WTC11 (cell line): ENCODE results near the gene RPL18. TPM values are rescaled to one million over a fixed set of nuclear protein-coding genes. Genes with fewer than 3 reads are reported as not detected.

ENCODE experiments used
- ATAC-seq: fragments of 200-7000 bp; cut with Tn5 transposase; 2 replicates; pipeline ENCODE4 v1.10.0; 2021; ENCODE audit warnings: mild to moderate bottlenecking, moderate library complexity
- CTCF ChIA-PET: fragments of 300-600 bp; sonication (Branson Sonifier 250); formaldehyde crosslinking; loops from one replicate; lab custom pipeline; 2021; ENCODE audit warnings: antibody characterized with exemption; lab: Charles Lee
- POLR2A ChIA-PET: fragments of 350-600 bp; sonication (Branson Sonifier 250); formaldehyde crosslinking; loops from one replicate; lab custom pipeline; 2021; ENCODE audit warnings: antibody characterized with exemption; lab: Charles Lee
- DNase-seq: peaks from one replicate; pipeline ENCODE4 v3.0.0; 2021; ENCODE audit warnings: low spot score
- H3K27ac Mint-ChIP-seq: 2 replicates; pipeline ENCODE4 v1.8.0; 2021; ENCODE audit warnings: mixed read lengths
- H3K27me3 Mint-ChIP-seq: 2 replicates; pipeline ENCODE4 v1.8.0; 2021; ENCODE audit warnings: low read depth, mild to moderate bottlenecking, moderate library complexity, mixed read lengths
- H3K36me3 Mint-ChIP-seq: 2 replicates; pipeline ENCODE4 v1.8.0; 2021; ENCODE audit warnings: mixed read lengths
- H3K4me1 Mint-ChIP-seq: 2 replicates; pipeline ENCODE4 v1.8.0; 2022; ENCODE audit warnings: mixed read lengths
- H3K4me3 Mint-ChIP-seq: 2 replicates; pipeline ENCODE4 v1.8.0; 2021; ENCODE audit warnings: mild to moderate bottlenecking, moderate library complexity, mixed read lengths
- H3K9me3 Mint-ChIP-seq: 2 replicates; pipeline ENCODE4 v1.8.0; 2021; ENCODE audit warnings: mixed read lengths
- CREM ChIP-seq: sonication (generic); formaldehyde crosslinking; IDR thresholded peaks from 2 replicates; pipeline ENCODE4 v1.8.1; 2022; ENCODE audit warnings: mild to moderate bottlenecking, missing genetic modification reagents, moderate library complexity
- ELF4 ChIP-seq: sonication (generic); formaldehyde crosslinking; IDR thresholded peaks from 2 replicates; pipeline ENCODE4 v1.8.1; 2022; ENCODE audit warnings: low read depth, mild to moderate bottlenecking, moderate library complexity, missing genetic modification reagents
- FOXJ3 ChIP-seq: sonication (generic); formaldehyde crosslinking; IDR thresholded peaks from 2 replicates; pipeline ENCODE4 v1.9.0; 2021; ENCODE audit warnings: missing genetic modification reagents, mild to moderate bottlenecking, borderline replicate concordance
- JAZF1 ChIP-seq: fragments of 250-450 bp; sonication (Bioruptor Pico); IDR thresholded peaks from 2 replicates; pipeline ENCODE4 v1.9.0; 2021; ENCODE audit warnings: moderate library complexity, mild to moderate bottlenecking, inconsistent platforms
- NR2C2 ChIP-seq: sonication (generic); formaldehyde crosslinking; IDR thresholded peaks from 2 replicates; pipeline ENCODE4 v1.8.0; 2022; ENCODE audit warnings: mild to moderate bottlenecking, missing genetic modification reagents
- RORB ChIP-seq: fragments of 250-450 bp; sonication (Bioruptor Pico); IDR thresholded peaks from 2 replicates; pipeline ENCODE4 v1.9.0; 2021; ENCODE audit warnings: mild to moderate bottlenecking
- SMAD4 ChIP-seq: sonication (generic); formaldehyde crosslinking; IDR thresholded peaks from 2 replicates; pipeline ENCODE4 v1.8.0; 2022; ENCODE audit warnings: mild to moderate bottlenecking, missing genetic modification reagents
- SP1 ChIP-seq: sonication (generic); formaldehyde crosslinking; conservative IDR thresholded peaks from 2 replicates; pipeline ENCODE4 v1.8.1; 2022; ENCODE audit warnings: missing genetic modification reagents
- TCF7 ChIP-seq: sonication (generic); formaldehyde crosslinking; IDR thresholded peaks from 2 replicates; pipeline ENCODE4 v1.8.0; 2022; ENCODE audit warnings: mild to moderate bottlenecking, low read depth, missing genetic modification reagents, moderate library complexity
- ZNF138 ChIP-seq: sonication (generic); formaldehyde crosslinking; conservative IDR thresholded peaks from 2 replicates; pipeline ENCODE4 v1.8.1; 2022; ENCODE audit warnings: mild to moderate bottlenecking, moderate library complexity, missing genetic modification reagents
- ZNF219 ChIP-seq: sonication (generic); formaldehyde crosslinking; IDR thresholded peaks from 2 replicates; pipeline ENCODE4 v1.8.0; 2023; ENCODE audit warnings: missing genetic modification reagents, mild to moderate bottlenecking, borderline replicate concordance
- ZNF263 ChIP-seq: sonication (generic); formaldehyde crosslinking; IDR thresholded peaks from 2 replicates; pipeline ENCODE4 v1.8.1; 2022; ENCODE audit warnings: low read depth, mild to moderate bottlenecking, moderate library complexity, missing genetic modification reagents
- ZNF396 ChIP-seq: fragments of 250-450 bp; sonication (Bioruptor Pico); IDR thresholded peaks from 2 replicates; pipeline ENCODE4 v1.8.0; 2021; ENCODE audit warnings: mild to moderate bottlenecking, moderate library complexity, borderline replicate concordance
- ZNF423 ChIP-seq: fragments of 250-450 bp; sonication (Bioruptor Pico); IDR thresholded peaks from 2 replicates; pipeline ENCODE4 v2.1.2; 2022; ENCODE audit warnings: mild to moderate bottlenecking, moderate library complexity
- ZNF671 ChIP-seq: fragments of 250-450 bp; sonication (Bioruptor Pico); IDR thresholded peaks from 2 replicates; pipeline ENCODE4 v1.8.0; 2021; ENCODE audit warnings: mild to moderate bottlenecking
- total RNA-seq: library from RNA; stranded (reverse); gene quantifications from 3 replicates; pipeline ENCODE4 v1.2.3, GENCODE V29; 2021
- TF ChIP-seq, protein P1 (sequence below): sonication (generic); formaldehyde crosslinking; IDR thresholded peaks from 2 replicates; pipeline ENCODE4 v1.8.1; 2023; ENCODE audit warnings: mild to moderate bottlenecking, missing genetic modification reagents
- TF ChIP-seq, protein P2 (sequence below): sonication (generic); formaldehyde crosslinking; IDR thresholded peaks from 2 replicates; pipeline ENCODE4 v1.8.1; 2023; ENCODE audit warnings: mild to moderate bottlenecking, missing genetic modification reagents, moderate library complexity
- TF ChIP-seq, protein P3 (sequence below): sonication (generic); formaldehyde crosslinking; IDR thresholded peaks from 2 replicates; pipeline ENCODE4 v1.8.1; 2022; ENCODE audit warnings: mild to moderate bottlenecking, missing genetic modification reagents, moderate library complexity, borderline replicate concordance
- TF ChIP-seq, protein P4 (sequence below): sonication (generic); formaldehyde crosslinking; IDR thresholded peaks from 2 replicates; pipeline ENCODE4 v1.8.1; 2022; ENCODE audit warnings: low read depth, mild to moderate bottlenecking, moderate library complexity, missing genetic modification reagents, borderline replicate concordance
- TF ChIP-seq, protein P5 (sequence below): sonication (generic); formaldehyde crosslinking; IDR thresholded peaks from 2 replicates; pipeline ENCODE4 v1.8.1; 2023; ENCODE audit warnings: mild to moderate bottlenecking, missing genetic modification reagents, borderline replicate concordance
- TF ChIP-seq, protein P6 (sequence below): sonication (generic); formaldehyde crosslinking; IDR thresholded peaks from 2 replicates; pipeline ENCODE4 v1.8.1; 2022; ENCODE audit warnings: mild to moderate bottlenecking, moderate library complexity, missing genetic modification reagents

RPL18 gene
- total RNA-seq, 1 experiment from 2014 or later, result 1,712 TPM

DNA sequence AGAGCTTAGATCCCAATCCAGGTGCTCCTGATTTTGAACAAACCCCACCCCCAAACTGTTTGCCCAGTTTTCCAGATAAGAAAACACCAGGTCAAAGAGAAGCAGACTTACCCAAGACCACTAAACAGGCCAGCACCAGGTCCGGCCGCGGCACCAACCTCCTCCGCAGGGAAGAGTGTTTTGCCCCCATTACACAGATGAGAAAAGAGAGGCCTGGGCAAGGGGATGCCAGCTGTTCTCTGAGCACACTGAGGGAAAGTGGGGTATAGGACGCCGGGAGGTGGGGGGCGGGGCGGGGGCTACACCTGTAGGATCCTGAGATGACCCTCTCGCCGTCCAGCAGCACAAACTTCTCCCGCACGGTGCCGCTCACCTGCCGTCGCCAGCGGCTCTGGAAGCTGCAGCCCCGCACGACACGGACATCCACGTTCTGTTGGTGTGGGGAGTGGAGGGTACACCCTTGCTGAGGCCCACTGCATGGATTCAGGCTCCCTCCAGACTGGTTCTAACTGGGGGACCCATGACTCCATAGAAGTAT is 9.3 kb downstream of the RPL18 start:
- POLR2A ChIA-PET, result interaction anchor here (0.6 to 2.5 kb wide), 4 partner anchors 9 to 291 kb away, joined by 3 to 14 read pairs (median 6); partner anchors contain the start of genes RPL18 and SPHK2
- ATAC-seq, result no peak
- no peaks in the 10 kb centered on the region for H3K36me3 Mint-ChIP-seq
- peaks cover 12% of the 10 kb centered on the region for H3K4me1 Mint-ChIP-seq
- no peak overlapping the region for H3K27ac Mint-ChIP-seq
- H3K27me3 Mint-ChIP-seq, result no peaks in the 10 kb centered on the region
- CTCF ChIA-PET, result interaction anchor here (0.7 to 4.9 kb wide), 26 partner anchors 8 to 390 kb away, joined by 3 to 68 read pairs (median 6); partner anchors contain the start of genes KDELR1, RPL18, SPHK2 and SYNGR4
- no peak for DNase-seq
- H3K4me3 Mint-ChIP-seq, result no peak overlapping the region
- no peak for TF ChIP-seq ZNF423 (CRISPR knock-in tag)
- TF ChIP-seq ZNF396 (CRISPR knock-in tag), result no peak
- no peak for TF ChIP-seq FOXJ3 (CRISPR knock-in tag)
- TF ChIP-seq, protein P1, sequence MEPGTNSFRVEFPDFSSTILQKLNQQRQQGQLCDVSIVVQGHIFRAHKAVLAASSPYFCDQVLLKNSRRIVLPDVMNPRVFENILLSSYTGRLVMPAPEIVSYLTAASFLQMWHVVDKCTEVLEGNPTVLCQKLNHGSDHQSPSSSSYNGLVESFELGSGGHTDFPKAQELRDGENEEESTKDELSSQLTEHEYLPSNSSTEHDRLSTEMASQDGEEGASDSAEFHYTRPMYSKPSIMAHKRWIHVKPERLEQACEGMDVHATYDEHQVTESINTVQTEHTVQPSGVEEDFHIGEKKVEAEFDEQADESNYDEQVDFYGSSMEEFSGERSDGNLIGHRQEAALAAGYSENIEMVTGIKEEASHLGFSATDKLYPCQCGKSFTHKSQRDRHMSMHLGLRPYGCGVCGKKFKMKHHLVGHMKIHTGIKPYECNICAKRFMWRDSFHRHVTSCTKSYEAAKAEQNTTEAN, result no peak
- no peak for TF ChIP-seq ZNF671
- TF ChIP-seq RORB, result no peak
- no peak for TF ChIP-seq ZNF138 (CRISPR knock-in tag)
- no peak for TF ChIP-seq TCF7
- TF ChIP-seq SMAD4 (CRISPR knock-in tag), result no peak
- TF ChIP-seq, protein P2, sequence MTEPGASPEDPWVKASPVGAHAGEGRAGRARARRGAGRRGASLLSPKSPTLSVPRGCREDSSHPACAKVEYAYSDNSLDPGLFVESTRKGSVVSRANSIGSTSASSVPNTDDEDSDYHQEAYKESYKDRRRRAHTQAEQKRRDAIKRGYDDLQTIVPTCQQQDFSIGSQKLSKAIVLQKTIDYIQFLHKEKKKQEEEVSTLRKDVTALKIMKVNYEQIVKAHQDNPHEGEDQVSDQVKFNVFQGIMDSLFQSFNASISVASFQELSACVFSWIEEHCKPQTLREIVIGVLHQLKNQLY (CRISPR knock-in tag), result no peak
- TF ChIP-seq, protein P3, sequence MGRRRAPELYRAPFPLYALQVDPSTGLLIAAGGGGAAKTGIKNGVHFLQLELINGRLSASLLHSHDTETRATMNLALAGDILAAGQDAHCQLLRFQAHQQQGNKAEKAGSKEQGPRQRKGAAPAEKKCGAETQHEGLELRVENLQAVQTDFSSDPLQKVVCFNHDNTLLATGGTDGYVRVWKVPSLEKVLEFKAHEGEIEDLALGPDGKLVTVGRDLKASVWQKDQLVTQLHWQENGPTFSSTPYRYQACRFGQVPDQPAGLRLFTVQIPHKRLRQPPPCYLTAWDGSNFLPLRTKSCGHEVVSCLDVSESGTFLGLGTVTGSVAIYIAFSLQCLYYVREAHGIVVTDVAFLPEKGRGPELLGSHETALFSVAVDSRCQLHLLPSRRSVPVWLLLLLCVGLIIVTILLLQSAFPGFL (CRISPR knock-in tag), result no peak
- TF ChIP-seq, protein P4, sequence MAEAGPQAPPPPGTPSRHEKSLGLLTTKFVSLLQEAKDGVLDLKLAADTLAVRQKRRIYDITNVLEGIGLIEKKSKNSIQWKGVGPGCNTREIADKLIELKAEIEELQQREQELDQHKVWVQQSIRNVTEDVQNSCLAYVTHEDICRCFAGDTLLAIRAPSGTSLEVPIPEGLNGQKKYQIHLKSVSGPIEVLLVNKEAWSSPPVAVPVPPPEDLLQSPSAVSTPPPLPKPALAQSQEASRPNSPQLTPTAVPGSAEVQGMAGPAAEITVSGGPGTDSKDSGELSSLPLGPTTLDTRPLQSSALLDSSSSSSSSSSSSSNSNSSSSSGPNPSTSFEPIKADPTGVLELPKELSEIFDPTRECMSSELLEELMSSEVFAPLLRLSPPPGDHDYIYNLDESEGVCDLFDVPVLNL, result no peak
- no peaks in the 10 kb centered on the region for H3K9me3 Mint-ChIP-seq

DNA sequence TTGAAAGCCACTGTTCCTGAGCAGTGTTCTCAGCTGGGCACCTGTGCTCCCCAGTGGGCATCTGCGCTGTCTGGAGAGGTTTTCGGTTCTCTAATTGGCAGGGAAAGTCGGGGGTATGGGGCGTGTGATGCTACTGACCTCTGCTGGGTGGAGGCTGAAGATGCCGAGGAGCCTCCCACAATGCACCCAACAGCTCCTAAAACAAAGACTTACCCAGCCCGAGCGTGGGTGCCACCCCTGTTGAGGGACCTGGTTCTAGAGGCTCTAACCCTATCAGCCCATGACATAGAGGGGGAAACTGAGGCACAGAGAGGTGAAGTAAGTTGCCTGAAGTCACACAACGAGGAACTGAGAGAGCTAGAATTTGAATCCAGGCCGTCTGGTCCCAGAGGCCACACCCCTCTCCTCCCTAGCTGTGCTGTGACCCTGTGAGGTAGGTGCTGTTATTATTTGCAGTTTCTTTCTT is 10.1 kb downstream of the RPL18 start:
- H3K4me3 Mint-ChIP-seq, result peak overlapping the region; percentile 37; the same call in 1 of the 2 replicates
- TF ChIP-seq JAZF1 (no peak), ZNF219 (no peak), TCF7 (no peak), ELF4 (CRISPR knock-in tag) (no peak), CREM (CRISPR knock-in tag) (no peak), ZNF263 (CRISPR knock-in tag) (no peak), ZNF423 (CRISPR knock-in tag) (peak; percentile 66; the same call in 1 of the 2 replicates), NR2C2 (no peak), SP1 (0 out of 2 replicates have a peak, but pooled peaks have one; percentile 19)
- TF ChIP-seq, protein P5, sequence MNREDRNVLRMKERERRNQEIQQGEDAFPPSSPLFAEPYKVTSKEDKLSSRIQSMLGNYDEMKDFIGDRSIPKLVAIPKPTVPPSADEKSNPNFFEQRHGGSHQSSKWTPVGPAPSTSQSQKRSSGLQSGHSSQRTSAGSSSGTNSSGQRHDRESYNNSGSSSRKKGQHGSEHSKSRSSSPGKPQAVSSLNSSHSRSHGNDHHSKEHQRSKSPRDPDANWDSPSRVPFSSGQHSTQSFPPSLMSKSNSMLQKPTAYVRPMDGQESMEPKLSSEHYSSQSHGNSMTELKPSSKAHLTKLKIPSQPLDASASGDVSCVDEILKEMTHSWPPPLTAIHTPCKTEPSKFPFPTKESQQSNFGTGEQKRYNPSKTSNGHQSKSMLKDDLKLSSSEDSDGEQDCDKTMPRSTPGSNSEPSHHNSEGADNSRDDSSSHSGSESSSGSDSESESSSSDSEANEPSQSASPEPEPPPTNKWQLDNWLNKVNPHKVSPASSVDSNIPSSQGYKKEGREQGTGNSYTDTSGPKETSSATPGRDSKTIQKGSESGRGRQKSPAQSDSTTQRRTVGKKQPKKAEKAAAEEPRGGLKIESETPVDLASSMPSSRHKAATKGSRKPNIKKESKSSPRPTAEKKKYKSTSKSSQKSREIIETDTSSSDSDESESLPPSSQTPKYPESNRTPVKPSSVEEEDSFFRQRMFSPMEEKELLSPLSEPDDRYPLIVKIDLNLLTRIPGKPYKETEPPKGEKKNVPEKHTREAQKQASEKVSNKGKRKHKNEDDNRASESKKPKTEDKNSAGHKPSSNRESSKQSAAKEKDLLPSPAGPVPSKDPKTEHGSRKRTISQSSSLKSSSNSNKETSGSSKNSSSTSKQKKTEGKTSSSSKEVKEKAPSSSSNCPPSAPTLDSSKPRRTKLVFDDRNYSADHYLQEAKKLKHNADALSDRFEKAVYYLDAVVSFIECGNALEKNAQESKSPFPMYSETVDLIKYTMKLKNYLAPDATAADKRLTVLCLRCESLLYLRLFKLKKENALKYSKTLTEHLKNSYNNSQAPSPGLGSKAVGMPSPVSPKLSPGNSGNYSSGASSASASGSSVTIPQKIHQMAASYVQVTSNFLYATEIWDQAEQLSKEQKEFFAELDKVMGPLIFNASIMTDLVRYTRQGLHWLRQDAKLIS (CRISPR knock-in tag), result no peak
- TF ChIP-seq, protein P6, sequence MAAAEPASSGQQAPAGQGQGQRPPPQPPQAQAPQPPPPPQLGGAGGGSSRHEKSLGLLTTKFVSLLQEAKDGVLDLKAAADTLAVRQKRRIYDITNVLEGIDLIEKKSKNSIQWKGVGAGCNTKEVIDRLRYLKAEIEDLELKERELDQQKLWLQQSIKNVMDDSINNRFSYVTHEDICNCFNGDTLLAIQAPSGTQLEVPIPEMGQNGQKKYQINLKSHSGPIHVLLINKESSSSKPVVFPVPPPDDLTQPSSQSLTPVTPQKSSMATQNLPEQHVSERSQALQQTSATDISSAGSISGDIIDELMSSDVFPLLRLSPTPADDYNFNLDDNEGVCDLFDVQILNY (CRISPR knock-in tag), result no peak
- TF ChIP-seq, all 79 proteins: peak for 2
- Mint-ChIP-seq H3K27me3 (no peaks in the 10 kb centered on the region), H3K4me1 (peaks cover 4% of the 10 kb centered on the region), H3K9me3 (no peaks in the 10 kb centered on the region), H3K27ac (no peak overlapping the region), H3K36me3 (no peaks in the 10 kb centered on the region)
- DNase-seq (peak; percentile 63), ATAC-seq (peak; percentile 84)
- ChIA-PET CTCF (interaction anchor here (0.6 to 4.9 kb wide), 38 partner anchors 9 to 1009 kb away, joined by 3 to 68 read pairs (median 5); partner anchors contain the start of genes KDELR1, RPL18, SPHK2 and SYNGR4), POLR2A (interaction anchor here (0.6 to 2.5 kb wide), 4 partner anchors 10 to 292 kb away, joined by 3 to 14 read pairs (median 6); partner anchors contain the start of genes RPL18 and SPHK2)
